ENCODE data around the gene IL6R.

IL6R gene

GRCh38 chr1:154465621-154466195, 60.6 kb downstream of the IL6R start:
- peaks cover 12% of the 10 kb centered on the region for H3K4me1 ChIP-seq (ENCODE audit: control insufficient read depth, insufficient read depth, low read length)
- no peaks in the 10 kb centered on the region for H3K27me3 ChIP-seq (ENCODE audit: control insufficient read depth, insufficient read depth, low read length)
- no peaks in the 10 kb centered on the region for H3K9me3 ChIP-seq (replicated peaks; ENCODE audit: low read length)
- no peak overlapping the region for H3K9ac ChIP-seq (ENCODE audit: low read depth, low read length)
- H3K4me3 ChIP-seq (ENCODE audit: low read length) = no peak overlapping the region
- no peak overlapping the region for H3K4me2 ChIP-seq (ENCODE audit: low read length)
- no peaks in the 10 kb centered on the region for H3K36me3 ChIP-seq (ENCODE audit: insufficient read depth, low read length)

GRCh38 chr1:154466206-154466605, 61.1 kb downstream of the IL6R start:
- H3K9me3 ChIP-seq (replicated peaks; ENCODE audit: low read length) = no peaks in the 10 kb centered on the region
- H3K36me3 ChIP-seq (ENCODE audit: insufficient read depth, low read length) = no peaks in the 10 kb centered on the region
- no peak overlapping the region for H3K4me2 ChIP-seq (ENCODE audit: low read length)
- H3K27me3 ChIP-seq (ENCODE audit: control insufficient read depth, insufficient read depth, low read length) = no peaks in the 10 kb centered on the region
- H3K4me1 ChIP-seq (ENCODE audit: control insufficient read depth, insufficient read depth, low read length) = peaks cover 12% of the 10 kb centered on the region
- no peak overlapping the region for H3K9ac ChIP-seq (ENCODE audit: low read depth, low read length)
- no peak overlapping the region for H3K4me3 ChIP-seq (ENCODE audit: low read length)

- Histone ChIP-seq H3K4me2 (ENCODE audit: low read length) (no peak overlapping the region), H3K27me3 (ENCODE audit: control insufficient read depth, insufficient read depth, low read length) (no peaks in the 10 kb centered on the region), H3K4me1 (ENCODE audit: control insufficient read depth, insufficient read depth, low read length) (peaks cover 12% of the 10 kb centered on the region), H3K9me3 (replicated peaks; ENCODE audit: low read length) (no peaks in the 10 kb centered on the region), H3K4me3 (ENCODE audit: low read length) (no peak overlapping the region), H3K36me3 (ENCODE audit: insufficient read depth, low read length) (no peaks in the 10 kb centered on the region), H3K9ac (ENCODE audit: low read depth, low read length) (no peak overlapping the region)
Measured at GRCh38 chr1:154466921-154467417, 61.8 kb downstream of the IL6R start.

GRCh38 chr1:154467434-154468102, 62.4 kb downstream of the IL6R start:
- no peaks in the 10 kb centered on the region for H3K36me3 ChIP-seq (ENCODE audit: insufficient read depth, low read length)
- H3K9me3 ChIP-seq (replicated peaks; ENCODE audit: low read length) = no peaks in the 10 kb centered on the region
- no peak overlapping the region for H3K4me3 ChIP-seq (ENCODE audit: low read length)
- H3K9ac ChIP-seq (ENCODE audit: low read depth, low read length) = no peak overlapping the region
- H3K27me3 ChIP-seq (ENCODE audit: control insufficient read depth, insufficient read depth, low read length) = no peaks in the 10 kb centered on the region
- H3K4me2 ChIP-seq (ENCODE audit: low read length) = no peak overlapping the region
- H3K4me1 ChIP-seq (ENCODE audit: control insufficient read depth, insufficient read depth, low read length) = peaks cover 12% of the 10 kb centered on the region

- H3K4me2 ChIP-seq (ENCODE audit: low read length) = no peak overlapping the region
- peaks cover 3% of the 10 kb centered on the region for H3K4me1 ChIP-seq (ENCODE audit: control insufficient read depth, insufficient read depth, low read length)
- no peaks in the 10 kb centered on the region for H3K9me3 ChIP-seq (replicated peaks; ENCODE audit: low read length)
- no peaks in the 10 kb centered on the region for H3K36me3 ChIP-seq (ENCODE audit: insufficient read depth, low read length)
- no peak overlapping the region for H3K9ac ChIP-seq (ENCODE audit: low read depth, low read length)
- H3K4me3 ChIP-seq (ENCODE audit: low read length) = no peak overlapping the region
- H3K27me3 ChIP-seq (ENCODE audit: control insufficient read depth, insufficient read depth, low read length) = no peaks in the 10 kb centered on the region
Measured at GRCh38 chr1:154468535-154469250, 63.5 kb downstream of the IL6R start.

- Histone ChIP-seq H3K4me2 (ENCODE audit: low read length) (no peak overlapping the region), H3K36me3 (ENCODE audit: insufficient read depth, low read length) (no peaks in the 10 kb centered on the region), H3K4me1 (ENCODE audit: control insufficient read depth, insufficient read depth, low read length) (peaks cover 4% of the 10 kb centered on the region)
Measured at GRCh38 chr1:154469844-154470560, 64.9 kb downstream of the IL6R start.

GRCh38 chr1:154471304-154471703, 66.2 kb downstream of the IL6R start:
- no peaks in the 10 kb centered on the region for H3K9me3 ChIP-seq (replicated peaks; ENCODE audit: low read length)
- no peaks in the 10 kb centered on the region for H3K27me3 ChIP-seq (ENCODE audit: control insufficient read depth, insufficient read depth, low read length)
- H3K4me3 ChIP-seq (ENCODE audit: low read length) = no peak overlapping the region
- no peak overlapping the region for H3K9ac ChIP-seq (ENCODE audit: low read depth, low read length)
- peaks cover 4% of the 10 kb centered on the region for H3K4me1 ChIP-seq (ENCODE audit: control insufficient read depth, insufficient read depth, low read length)
- no peaks in the 10 kb centered on the region for H3K36me3 ChIP-seq (ENCODE audit: insufficient read depth, low read length)
- H3K4me2 ChIP-seq (ENCODE audit: low read length) = no peak overlapping the region

More at GRCh38 chr1:154469844-154470560, 64.9 kb downstream of the IL6R start:
- H3K9ac ChIP-seq (ENCODE audit: low read depth, low read length) = no peak overlapping the region
- H3K4me3 ChIP-seq (ENCODE audit: low read length) = no peak overlapping the region
- H3K9me3 ChIP-seq (replicated peaks; ENCODE audit: low read length) = no peaks in the 10 kb centered on the region
- H3K27me3 ChIP-seq (ENCODE audit: control insufficient read depth, insufficient read depth, low read length) = no peaks in the 10 kb centered on the region

- no peaks in the 10 kb centered on the region for H3K36me3 ChIP-seq (ENCODE audit: insufficient read depth, low read length)
- H3K9ac ChIP-seq (ENCODE audit: low read depth, low read length) = no peak overlapping the region
- peaks cover 4% of the 10 kb centered on the region for H3K4me1 ChIP-seq (ENCODE audit: control insufficient read depth, insufficient read depth, low read length)
- no peaks in the 10 kb centered on the region for H3K27me3 ChIP-seq (ENCODE audit: control insufficient read depth, insufficient read depth, low read length)
- H3K4me2 ChIP-seq (ENCODE audit: low read length) = no peak overlapping the region
- H3K9me3 ChIP-seq (replicated peaks; ENCODE audit: low read length) = no peaks in the 10 kb centered on the region
- H3K4me3 ChIP-seq (ENCODE audit: low read length) = no peak overlapping the region
Measured at GRCh38 chr1:154474802-154475201, 69.7 kb downstream of the IL6R start.

- Histone ChIP-seq H3K4me3 (ENCODE audit: low read length) (no peak overlapping the region), H3K9me3 (replicated peaks; ENCODE audit: low read length) (no peaks in the 10 kb centered on the region), H3K4me2 (ENCODE audit: low read length) (no peak overlapping the region), H3K9ac (ENCODE audit: low read depth, low read length) (no peak overlapping the region), H3K4me1 (ENCODE audit: control insufficient read depth, insufficient read depth, low read length) (peaks cover 4% of the 10 kb centered on the region), H3K36me3 (ENCODE audit: insufficient read depth, low read length) (no peaks in the 10 kb centered on the region), H3K27me3 (ENCODE audit: control insufficient read depth, insufficient read depth, low read length) (no peaks in the 10 kb centered on the region)
Measured at GRCh38 chr1:154476791-154477190, 71.6 kb downstream of the IL6R start.

- no peaks in the 10 kb centered on the region for H3K9me3 ChIP-seq (replicated peaks; ENCODE audit: low read length)
- H3K9ac ChIP-seq (ENCODE audit: low read depth, low read length) = no peak overlapping the region
- no peak overlapping the region for H3K4me3 ChIP-seq (ENCODE audit: low read length)
- H3K27me3 ChIP-seq (ENCODE audit: control insufficient read depth, insufficient read depth, low read length) = peaks cover under 1% of the 10 kb centered on the region
- H3K36me3 ChIP-seq (ENCODE audit: insufficient read depth, low read length) = no peaks in the 10 kb centered on the region
- H3K4me2 ChIP-seq (ENCODE audit: low read length) = no peak overlapping the region
- H3K4me1 ChIP-seq (ENCODE audit: control insufficient read depth, insufficient read depth, low read length) = peaks cover 4% of the 10 kb centered on the region
Measured at GRCh38 chr1:154478013-154478412, 72.9 kb downstream of the IL6R start.

GRCh38 chr1:154478639-154479038, 73.5 kb downstream of the IL6R start:
- Histone ChIP-seq H3K4me3 (ENCODE audit: low read length) (no peak overlapping the region), H3K27me3 (ENCODE audit: control insufficient read depth, insufficient read depth, low read length) (peaks cover 4% of the 10 kb centered on the region), H3K9ac (ENCODE audit: low read depth, low read length) (no peak overlapping the region), H3K4me2 (ENCODE audit: low read length) (no peak overlapping the region), H3K9me3 (replicated peaks; ENCODE audit: low read length) (no peaks in the 10 kb centered on the region), H3K4me1 (ENCODE audit: control insufficient read depth, insufficient read depth, low read length) (peaks cover 4% of the 10 kb centered on the region), H3K36me3 (ENCODE audit: insufficient read depth, low read length) (no peaks in the 10 kb centered on the region)
